ENCODE results near the gene CAGE1.

CAGE1 gene

GRCh38 chr6:7421066-7421465, 31.5 kb upstream of the CAGE1 start:
- no peak overlapping the region for H3K4me3 ChIP-seq (ENCODE audit: low read depth, low read length)
- no peak for DNase-seq (ENCODE audit: low read depth)
- TF ChIP-seq CTCF (IDR thresholded peaks at IDR 0.05; ENCODE audit: control insufficient read depth, extremely low read depth, insufficient read depth): no peak

GRCh38 chr6:7419065-7419464, 29.5 kb upstream of the CAGE1 start:
- H3K4me3 ChIP-seq (ENCODE audit: low read depth, low read length): no peak overlapping the region
- peak; percentile 80 for DNase-seq (ENCODE audit: low read depth)
- no peak for TF ChIP-seq CTCF (IDR thresholded peaks at IDR 0.05; ENCODE audit: control insufficient read depth, extremely low read depth, insufficient read depth)

- TF ChIP-seq CTCF (IDR thresholded peaks at IDR 0.05; ENCODE audit: control insufficient read depth, extremely low read depth, insufficient read depth): no peak
- no peak overlapping the region for H3K4me3 ChIP-seq (ENCODE audit: low read depth, low read length)
- DNase-seq (ENCODE audit: low read depth): peak; percentile 93
Observed at GRCh38 chr6:7418238-7418905, 28.8 kb upstream of the CAGE1 start.

- TF ChIP-seq CTCF (IDR thresholded peaks at IDR 0.05; ENCODE audit: control insufficient read depth, extremely low read depth, insufficient read depth): no peak
- no peak overlapping the region for H3K4me3 ChIP-seq (ENCODE audit: low read depth, low read length)
- DNase-seq (ENCODE audit: low read depth): peak; percentile 52
Observed at GRCh38 chr6:7417684-7418083, 28.1 kb upstream of the CAGE1 start.

- no peak for DNase-seq (ENCODE audit: low read depth)
- no peak for TF ChIP-seq CTCF (IDR thresholded peaks at IDR 0.05; ENCODE audit: control insufficient read depth, extremely low read depth, insufficient read depth)
- no peak overlapping the region for H3K4me3 ChIP-seq (ENCODE audit: low read depth, low read length)
Observed at GRCh38 chr6:7414811-7415210, 25.3 kb upstream of the CAGE1 start.

GRCh38 chr6:7413151-7413823, 23.7 kb upstream of the CAGE1 start:
- TF ChIP-seq CTCF (IDR thresholded peaks at IDR 0.05; ENCODE audit: control insufficient read depth, extremely low read depth, insufficient read depth): no peak
- DNase-seq (ENCODE audit: low read depth): no peak
- H3K4me3 ChIP-seq (ENCODE audit: low read depth, low read length): no peak overlapping the region
